Stimulated activated CD8-positive, alpha-beta memory T cell treated with anti-CD3 and anti-CD28 coated beads, Interleukin-4, amount 100 ng/mL, for 1 hour (primary cell): ENCODE data around the gene U2SURP.
"Not testable (repeated sequence)": the region's sequence is repeated elsewhere in the genome, so short reads cannot be mapped to it uniquely, and the experiment has no call there.

Experiments
- DNase-seq, 2 donors: peaks; one replicate each; pipeline ENCODE4 v3.0.0-alpha.2; 2020; ENCODE audit warnings: low read depth in 2 of 2, low spot score in 1 of 2

The U2SURP gene

GRCh38 chr3:143070977-143071551 lies 69.7 kb downstream of the U2SURP start:
- DNase-seq, result no peak

DNA sequence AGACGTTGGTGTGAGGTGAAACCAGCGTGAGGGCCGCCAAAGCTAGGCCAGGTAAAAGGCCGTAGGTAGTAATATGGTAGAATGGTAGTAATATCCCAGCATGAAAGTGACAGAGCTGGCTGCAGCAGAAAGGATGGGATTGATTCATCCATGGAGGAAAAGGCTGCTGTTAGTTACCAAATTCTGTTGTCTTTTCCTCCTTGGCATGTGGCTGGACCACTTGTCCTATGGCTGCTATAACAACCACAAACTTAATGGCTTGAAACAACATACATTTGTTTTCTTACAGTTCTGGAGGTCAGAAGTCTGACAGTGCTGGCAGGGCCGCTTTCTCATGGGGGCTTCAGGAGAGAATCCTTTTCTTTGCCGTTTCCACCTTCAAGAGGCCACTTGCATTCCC lies 70.4 kb downstream of the U2SURP start:
- no peak for DNase-seq

GRCh38 chr3:143072298-143073020 lies 71.1 kb downstream of the U2SURP start:
- DNase-seq, result not testable (repeated sequence)

DNA sequence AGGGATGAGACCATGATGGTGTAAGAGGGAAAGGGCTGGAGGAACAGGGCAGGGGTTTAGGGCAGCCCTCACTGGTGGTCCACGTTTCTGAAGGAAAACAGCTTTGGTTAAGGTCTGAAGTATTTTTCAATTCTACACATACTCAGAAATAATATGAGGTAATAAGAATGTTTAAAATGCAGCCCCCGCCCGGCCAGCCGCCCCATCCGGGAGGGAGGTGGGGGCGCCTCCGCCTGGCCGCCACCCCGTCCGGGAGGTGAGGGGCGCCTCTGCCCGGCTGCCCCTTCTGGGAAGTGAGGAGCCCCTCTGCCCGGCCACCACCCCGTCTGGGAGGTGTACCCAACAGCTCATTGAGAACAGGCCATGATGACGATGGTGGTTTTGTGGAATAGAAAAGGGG lies 72.2 kb downstream of the U2SURP start:
- DNase-seq, result not testable (repeated sequence)

- DNase-seq, result not testable (repeated sequence)
Observed at GRCh38 chr3:143073983-143074382, 72.6 kb downstream of the U2SURP start.

GRCh38 chr3:143078883-143079282 lies 77.5 kb downstream of the U2SURP start:
- DNase-seq, result no peak

DNA sequence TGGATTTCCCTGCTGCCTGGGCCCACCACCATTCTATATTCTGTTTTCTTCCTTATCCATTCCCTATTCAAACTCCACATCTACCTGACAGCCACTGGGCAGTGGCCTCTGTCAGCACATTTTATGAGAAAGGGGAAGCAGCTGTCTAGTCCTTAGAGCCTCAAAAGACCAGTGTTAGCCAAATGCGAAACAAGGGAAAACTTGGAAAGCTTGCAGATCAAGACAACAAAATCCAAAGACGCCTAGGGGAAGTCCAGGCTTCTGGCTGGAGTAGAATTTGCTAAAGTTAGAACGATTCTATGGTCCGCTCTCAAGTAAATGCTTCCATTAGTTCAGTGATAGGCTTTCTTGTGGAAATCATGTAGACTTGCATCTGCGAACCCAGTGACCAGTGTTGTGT lies 78.8 kb downstream of the U2SURP start:
- DNase-seq, result no peak

DNA sequence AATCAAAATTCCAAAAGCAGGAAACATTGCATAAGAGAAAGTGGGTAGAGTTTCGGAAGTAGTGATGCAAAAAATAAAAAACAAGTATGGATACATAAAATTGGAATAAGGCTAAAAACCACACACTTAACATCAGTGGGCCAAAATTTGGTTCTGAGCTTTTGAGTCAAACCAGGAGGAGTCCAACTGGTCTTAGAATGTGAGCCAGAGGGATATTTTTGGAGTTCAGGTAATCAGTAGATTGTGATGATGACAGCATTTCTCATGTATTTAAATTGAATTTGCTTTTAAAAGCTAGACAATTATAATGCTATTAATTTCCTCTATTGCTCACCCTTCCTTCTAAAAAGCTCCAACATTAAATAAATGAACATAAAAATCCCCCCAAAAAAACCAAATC lies 80.0 kb downstream of the U2SURP start:
- no peak for DNase-seq

DNA sequence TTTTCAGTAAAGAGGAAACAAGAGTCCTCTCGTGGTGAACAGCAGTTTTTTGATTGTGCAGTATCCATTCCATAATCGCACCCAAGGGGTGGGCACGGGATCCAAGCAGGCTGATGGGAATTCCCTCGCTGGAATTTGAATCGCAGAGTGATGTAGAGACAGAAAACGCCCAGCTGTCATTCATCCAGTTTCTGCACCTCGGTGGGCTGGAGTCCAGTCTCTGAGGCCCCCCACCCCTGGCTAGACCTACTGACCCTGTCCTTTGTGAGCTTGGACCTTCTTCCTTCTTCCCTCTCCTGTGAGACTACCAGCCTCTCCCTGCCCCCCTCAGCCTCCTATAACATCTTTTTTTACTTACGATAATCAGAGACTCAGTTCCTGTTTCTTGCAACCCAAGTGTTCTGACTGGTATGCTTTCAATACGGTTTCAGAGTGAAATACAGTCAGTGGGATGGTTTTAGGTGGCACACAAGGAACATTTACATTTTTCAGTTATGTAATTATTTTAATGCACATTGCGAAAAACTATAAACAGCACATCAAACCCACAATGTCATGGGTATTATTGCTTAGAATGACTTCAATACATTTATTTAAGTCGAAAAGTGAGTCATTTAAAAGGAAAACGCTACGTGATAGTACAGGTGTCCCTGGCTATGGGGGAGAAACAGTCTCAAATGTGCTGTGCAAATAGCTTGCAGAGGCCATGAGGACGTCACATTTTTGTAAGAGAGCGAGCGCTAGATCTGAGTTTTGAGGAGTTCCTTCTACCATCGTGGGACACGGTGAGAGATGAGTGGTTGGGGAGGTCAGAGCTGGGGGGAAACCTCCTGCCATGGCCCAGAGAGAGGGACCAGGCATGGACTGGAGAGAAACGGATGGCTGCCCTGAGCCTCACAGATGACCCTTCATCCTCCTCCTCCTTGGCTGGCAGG lies 80.7 kb downstream of the U2SURP start:
- no peak for DNase-seq

- DNase-seq, result no peak
Observed at GRCh38 chr3:143083781-143084180, 82.4 kb downstream of the U2SURP start.

DNA sequence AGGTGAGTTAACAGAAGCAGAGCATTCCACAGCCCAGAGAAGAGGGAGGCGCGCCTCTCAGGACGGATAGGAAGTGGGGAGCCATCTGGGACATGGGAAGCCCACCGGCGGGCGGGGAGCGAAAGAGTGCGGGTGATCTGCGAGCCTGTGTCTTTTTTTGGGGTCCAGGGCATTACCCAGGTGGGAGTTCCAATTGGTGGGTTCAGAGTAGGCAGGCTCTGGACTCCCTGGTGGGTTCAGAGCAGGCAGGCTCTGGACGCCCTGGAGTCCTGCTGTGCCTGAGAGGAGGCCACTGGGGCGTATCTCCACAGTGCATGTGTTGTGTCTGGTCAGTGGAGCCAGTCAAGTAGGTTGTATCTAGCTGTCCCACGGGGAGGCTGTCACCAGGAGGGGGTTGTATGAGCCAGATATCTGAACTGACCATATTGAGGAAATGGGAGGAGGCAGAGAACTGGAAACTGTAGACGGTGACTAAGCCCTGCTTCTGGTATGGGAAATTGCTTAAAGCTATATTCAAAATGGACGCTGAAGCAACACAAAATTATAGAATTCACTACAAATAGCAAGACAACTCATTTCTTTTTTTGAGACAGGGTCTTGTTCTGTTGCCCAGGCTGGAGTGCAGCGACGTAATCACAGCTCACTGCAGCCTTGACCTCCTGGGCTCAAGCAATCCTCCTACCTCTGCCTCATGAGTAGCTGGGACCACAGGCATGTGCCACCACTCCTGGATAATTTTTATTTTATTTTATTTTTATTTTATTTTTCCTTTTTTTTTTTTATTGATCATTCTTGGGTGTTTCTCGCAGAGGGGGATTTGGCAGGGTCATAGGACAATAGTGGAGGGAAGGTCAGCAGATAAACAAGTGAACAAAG lies 83.7 kb downstream of the U2SURP start:
- DNase-seq, result no peak

GRCh38 chr3:143088835-143089234 lies 87.5 kb downstream of the U2SURP start:
- no peak for DNase-seq

GRCh38 chr3:143089965-143090364 lies 88.6 kb downstream of the U2SURP start:
- no peak for DNase-seq

GRCh38 chr3:143090486-143090885 lies 89.1 kb downstream of the U2SURP start:
- DNase-seq, result no peak

DNA sequence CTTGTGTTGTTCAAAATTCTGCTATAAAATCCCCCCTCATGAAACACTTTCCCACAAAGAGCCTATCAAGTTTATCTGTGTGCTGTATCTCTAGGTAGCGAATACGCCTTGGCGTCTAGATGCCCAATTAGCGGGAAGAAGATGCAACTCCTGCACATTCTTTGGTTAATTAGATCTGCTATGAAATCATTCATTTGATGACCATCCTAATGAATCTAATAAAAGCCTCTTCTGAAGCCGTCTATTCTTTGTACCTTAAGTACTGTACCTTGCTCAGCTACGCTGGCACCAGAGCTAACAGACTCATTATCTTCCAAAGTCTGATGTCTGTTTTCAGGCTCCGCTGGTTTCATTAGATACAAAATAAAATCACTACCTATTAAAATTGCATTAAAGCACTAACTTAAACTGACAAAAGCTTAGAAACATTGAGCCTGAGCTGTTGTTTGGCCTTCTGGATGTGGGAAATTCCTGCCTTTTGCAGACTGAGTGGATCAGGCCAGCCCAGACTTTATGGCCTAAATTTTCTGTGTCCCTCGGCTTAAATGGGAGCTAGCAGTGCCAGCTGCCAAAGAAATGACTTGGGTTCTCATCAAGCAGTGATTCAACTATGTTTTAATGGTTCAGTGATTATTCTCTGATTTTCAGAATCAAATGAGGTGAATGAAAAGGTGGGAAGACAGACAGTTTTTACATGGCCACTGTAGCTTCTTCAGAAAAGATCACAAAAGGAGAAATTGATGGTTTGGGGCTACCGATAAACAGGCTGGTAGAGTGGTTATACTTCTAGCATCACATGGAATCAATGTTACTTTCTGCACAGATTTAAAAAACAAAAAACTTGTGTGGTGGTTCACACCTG lies 89.8 kb downstream of the U2SURP start:
- no peak for DNase-seq

GRCh38 chr3:143092191-143092590 lies 90.8 kb downstream of the U2SURP start:
- no peak for DNase-seq

GRCh38 chr3:143095813-143096212 lies 94.4 kb downstream of the U2SURP start:
- DNase-seq, result no peak

DNA sequence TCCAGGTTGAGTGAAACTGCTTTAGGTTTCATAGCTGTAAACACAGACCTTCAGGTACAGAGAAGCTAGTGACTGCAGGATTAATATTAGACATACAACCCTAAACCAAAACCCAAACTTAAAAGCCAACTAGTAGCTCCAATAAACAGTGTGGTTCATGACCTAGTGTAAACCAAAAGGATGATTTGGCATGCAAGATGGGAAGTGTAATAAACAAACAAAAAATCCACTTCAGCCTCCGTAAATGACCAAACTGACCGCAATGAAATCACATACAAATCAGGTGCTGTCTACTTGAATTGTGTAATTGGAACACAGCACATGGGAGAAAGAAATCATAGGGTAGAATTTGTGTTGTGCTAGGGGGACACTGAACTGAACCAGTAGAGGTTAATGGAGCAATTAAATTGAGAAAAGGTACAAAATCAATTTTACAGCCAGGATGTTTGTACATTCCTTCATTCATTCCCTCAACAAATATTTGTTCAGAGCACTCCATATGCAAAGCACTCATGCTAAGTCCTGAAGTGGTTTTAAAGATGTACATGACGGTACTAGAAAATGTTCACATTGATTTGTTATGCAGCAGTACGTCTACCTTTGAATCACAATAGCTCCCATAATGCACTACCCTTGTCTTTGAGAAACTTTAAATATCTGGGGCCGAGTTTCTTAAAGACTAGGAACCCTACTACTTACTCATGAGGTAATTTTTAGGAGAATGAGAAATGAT lies 96.8 kb downstream of the U2SURP start:
- DNase-seq, result no peak

DNA sequence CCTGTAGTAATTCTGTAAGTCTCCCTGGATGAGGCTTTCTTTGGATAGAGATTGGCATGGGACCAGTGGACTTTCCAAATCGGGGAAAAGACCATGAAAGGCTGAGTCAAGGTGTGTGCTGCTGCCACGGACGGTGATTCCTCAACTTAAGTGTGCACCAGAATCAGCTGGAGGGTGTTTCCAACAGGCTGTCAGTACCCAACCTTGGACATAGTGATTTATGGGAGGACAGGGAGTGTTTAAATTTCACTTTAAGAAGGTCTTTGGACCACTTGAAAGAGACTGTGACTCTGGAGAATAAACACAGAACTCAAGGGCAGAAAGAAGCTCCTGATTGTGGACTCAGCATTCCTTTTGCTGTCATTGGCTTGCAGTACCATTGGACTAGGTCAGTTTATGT lies 97.8 kb downstream of the U2SURP start:
- DNase-seq, result no peak
